Measurements from ENCODE around the gene TIAM1. TPM values are rescaled to one million over a fixed set of nuclear protein-coding genes. Genes with fewer than 3 reads are reported as not detected.
A peak's percentile ranks its signal among the peaks of the same experiment; 100 is the strongest.

Gene TIAM1
- total RNA-seq, 1 donor from 2014 or later: 35.4 TPM

DNA sequence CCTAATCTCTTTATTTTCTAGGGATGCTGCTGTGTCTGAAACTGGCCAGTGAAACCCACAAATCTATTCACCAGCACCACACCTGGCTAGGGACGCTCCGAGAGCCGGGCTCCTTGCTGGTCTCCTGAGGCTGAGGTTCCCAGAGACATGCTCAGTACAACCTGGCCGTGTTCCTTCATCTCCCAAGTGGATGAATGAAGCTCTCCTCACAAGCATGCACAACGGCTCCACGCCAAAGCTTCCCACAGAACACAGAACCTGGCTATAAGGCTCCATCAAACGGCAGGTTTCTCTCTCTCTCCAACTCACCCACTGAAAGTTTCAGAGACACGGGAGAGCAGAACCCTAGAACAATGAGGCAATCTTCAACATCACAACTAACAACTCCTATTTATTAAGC lies 82.3 kb downstream of the TIAM1 start:
- Mint-ChIP-seq H3K4me3 (ENCODE audit: low read depth) (no peak overlapping the region), H3K27ac (no peak overlapping the region), H3K4me1 (ENCODE audit: low read depth) (peaks cover 5% of the 10 kb centered on the region), H3K27me3 (no peaks in the 10 kb centered on the region), H3K36me3 (ENCODE audit: insufficient read depth) (peaks cover 4% of the 10 kb centered on the region), H3K9me3 (ENCODE audit: low read depth) (no peaks in the 10 kb centered on the region)
- no peak for DNase-seq (ENCODE audit: low spot score, unreplicated experiment)
- TF ChIP-seq, protein P1, sequence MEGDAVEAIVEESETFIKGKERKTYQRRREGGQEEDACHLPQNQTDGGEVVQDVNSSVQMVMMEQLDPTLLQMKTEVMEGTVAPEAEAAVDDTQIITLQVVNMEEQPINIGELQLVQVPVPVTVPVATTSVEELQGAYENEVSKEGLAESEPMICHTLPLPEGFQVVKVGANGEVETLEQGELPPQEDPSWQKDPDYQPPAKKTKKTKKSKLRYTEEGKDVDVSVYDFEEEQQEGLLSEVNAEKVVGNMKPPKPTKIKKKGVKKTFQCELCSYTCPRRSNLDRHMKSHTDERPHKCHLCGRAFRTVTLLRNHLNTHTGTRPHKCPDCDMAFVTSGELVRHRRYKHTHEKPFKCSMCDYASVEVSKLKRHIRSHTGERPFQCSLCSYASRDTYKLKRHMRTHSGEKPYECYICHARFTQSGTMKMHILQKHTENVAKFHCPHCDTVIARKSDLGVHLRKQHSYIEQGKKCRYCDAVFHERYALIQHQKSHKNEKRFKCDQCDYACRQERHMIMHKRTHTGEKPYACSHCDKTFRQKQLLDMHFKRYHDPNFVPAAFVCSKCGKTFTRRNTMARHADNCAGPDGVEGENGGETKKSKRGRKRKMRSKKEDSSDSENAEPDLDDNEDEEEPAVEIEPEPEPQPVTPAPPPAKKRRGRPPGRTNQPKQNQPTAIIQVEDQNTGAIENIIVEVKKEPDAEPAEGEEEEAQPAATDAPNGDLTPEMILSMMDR (IDR thresholded peaks at IDR 0.05; ENCODE audit: unreplicated experiment): no peak

- H3K4me1 Mint-ChIP-seq (ENCODE audit: low read depth): peaks cover 5% of the 10 kb centered on the region
- TF ChIP-seq, protein P1 (IDR thresholded peaks at IDR 0.05; ENCODE audit: unreplicated experiment): no peak
- DNase-seq (ENCODE audit: low spot score, unreplicated experiment): no peak
- H3K9me3 Mint-ChIP-seq (ENCODE audit: low read depth): no peaks in the 10 kb centered on the region
- H3K4me3 Mint-ChIP-seq (ENCODE audit: low read depth): no peak overlapping the region
- H3K27ac Mint-ChIP-seq: peak overlapping the region; percentile 30
- no peaks in the 10 kb centered on the region for H3K27me3 Mint-ChIP-seq
- peaks cover 1% of the 10 kb centered on the region for H3K36me3 Mint-ChIP-seq (ENCODE audit: insufficient read depth)
Measured at GRCh38 chr21:31260790-31261189, 83.3 kb downstream of the TIAM1 start.

- TF ChIP-seq, protein P1 (IDR thresholded peaks at IDR 0.05; ENCODE audit: unreplicated experiment): no peak
- H3K9me3 Mint-ChIP-seq (ENCODE audit: low read depth): no peaks in the 10 kb centered on the region
- no peak for DNase-seq (ENCODE audit: low spot score, unreplicated experiment)
- H3K4me1 Mint-ChIP-seq (ENCODE audit: low read depth): peaks cover 5% of the 10 kb centered on the region
- no peak overlapping the region for H3K4me3 Mint-ChIP-seq (ENCODE audit: low read depth)
- H3K27me3 Mint-ChIP-seq: no peaks in the 10 kb centered on the region
- no peak overlapping the region for H3K27ac Mint-ChIP-seq
- H3K36me3 Mint-ChIP-seq (ENCODE audit: insufficient read depth): no peaks in the 10 kb centered on the region
Measured at GRCh38 chr21:31258073-31258472, 86.0 kb downstream of the TIAM1 start.

GRCh38 chr21:31257265-31257664 lies 86.8 kb downstream of the TIAM1 start:
- TF ChIP-seq, protein P1 (IDR thresholded peaks at IDR 0.05; ENCODE audit: unreplicated experiment): no peak
- Mint-ChIP-seq H3K27me3 (no peaks in the 10 kb centered on the region), H3K4me3 (ENCODE audit: low read depth) (no peak overlapping the region), H3K36me3 (ENCODE audit: insufficient read depth) (no peaks in the 10 kb centered on the region), H3K27ac (no peak overlapping the region), H3K4me1 (ENCODE audit: low read depth) (peaks cover 5% of the 10 kb centered on the region), H3K9me3 (ENCODE audit: low read depth) (no peaks in the 10 kb centered on the region)
- DNase-seq (ENCODE audit: low spot score, unreplicated experiment): no peak

GRCh38 chr21:31255896-31256295 lies 88.2 kb downstream of the TIAM1 start:
- no peak overlapping the region for H3K4me3 Mint-ChIP-seq (ENCODE audit: low read depth)
- H3K27me3 Mint-ChIP-seq: no peaks in the 10 kb centered on the region
- H3K36me3 Mint-ChIP-seq (ENCODE audit: insufficient read depth): peaks cover 2% of the 10 kb centered on the region
- no peak for DNase-seq (ENCODE audit: low spot score, unreplicated experiment)
- peaks cover 4% of the 10 kb centered on the region for H3K4me1 Mint-ChIP-seq (ENCODE audit: low read depth)
- no peaks in the 10 kb centered on the region for H3K9me3 Mint-ChIP-seq (ENCODE audit: low read depth)
- H3K27ac Mint-ChIP-seq: no peak overlapping the region
- TF ChIP-seq, protein P1 (IDR thresholded peaks at IDR 0.05; ENCODE audit: unreplicated experiment): no peak

Measured in progenitor cell of endocrine pancreas (in vitro differentiated cells).